DMS 273 (cell line): ENCODE results near the gene SLC17A7.
"Not testable (repeated sequence)": the region's sequence is repeated elsewhere in the genome, so short reads cannot be mapped to it uniquely, and the experiment has no call there.

ENCODE experiments used
- DNase-seq: peaks from one replicate; lab custom pipeline; 2025; ENCODE audit not compliant: unreplicated experiment; lab: John Stamatoyannopoulos, UW

Gene SLC17A7

DNA sequence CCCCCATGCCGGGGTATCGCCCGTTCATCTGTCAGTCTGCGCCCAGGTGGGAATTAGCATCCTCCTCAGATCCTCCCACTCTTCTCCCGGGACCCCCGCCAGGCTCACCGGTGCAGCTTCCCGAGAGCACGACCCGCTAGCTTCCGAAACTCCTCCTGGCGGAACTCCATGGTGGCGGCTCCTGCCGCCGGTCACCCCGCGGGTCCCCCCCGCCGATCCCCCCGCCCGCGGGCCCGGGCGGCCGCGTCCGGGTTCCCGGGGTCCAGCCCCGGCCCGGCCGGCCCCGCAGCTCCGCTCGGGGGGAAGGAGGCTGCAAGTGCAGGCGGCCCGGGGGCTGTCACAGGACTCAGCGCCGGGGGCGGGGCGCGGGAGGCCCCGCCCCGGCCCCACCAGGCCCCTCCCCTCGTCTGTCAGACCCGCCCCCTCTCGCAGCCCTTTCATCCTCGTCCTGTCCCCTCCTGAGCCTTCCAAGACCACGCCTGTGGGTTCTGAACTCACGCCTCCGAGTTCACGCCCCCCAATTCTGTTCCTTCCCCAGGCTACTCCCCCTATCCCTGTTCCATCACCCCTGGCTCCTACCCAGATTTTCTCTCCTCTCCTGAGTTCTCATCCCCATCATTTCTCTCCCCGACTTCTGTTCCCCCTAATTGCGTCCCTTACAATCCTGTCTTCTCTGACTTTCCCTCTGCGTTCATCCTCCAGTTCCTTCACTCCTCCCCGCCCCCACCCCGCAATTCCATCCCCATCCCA, at the start of gene SLC17A7:
TSS of gene SLC17A7 (minus strand) at position 318 of the 750 bp plus-strand sequence. CDS start at position 170, 148 bp downstream.
- peak; percentile 90 for DNase-seq

DNA sequence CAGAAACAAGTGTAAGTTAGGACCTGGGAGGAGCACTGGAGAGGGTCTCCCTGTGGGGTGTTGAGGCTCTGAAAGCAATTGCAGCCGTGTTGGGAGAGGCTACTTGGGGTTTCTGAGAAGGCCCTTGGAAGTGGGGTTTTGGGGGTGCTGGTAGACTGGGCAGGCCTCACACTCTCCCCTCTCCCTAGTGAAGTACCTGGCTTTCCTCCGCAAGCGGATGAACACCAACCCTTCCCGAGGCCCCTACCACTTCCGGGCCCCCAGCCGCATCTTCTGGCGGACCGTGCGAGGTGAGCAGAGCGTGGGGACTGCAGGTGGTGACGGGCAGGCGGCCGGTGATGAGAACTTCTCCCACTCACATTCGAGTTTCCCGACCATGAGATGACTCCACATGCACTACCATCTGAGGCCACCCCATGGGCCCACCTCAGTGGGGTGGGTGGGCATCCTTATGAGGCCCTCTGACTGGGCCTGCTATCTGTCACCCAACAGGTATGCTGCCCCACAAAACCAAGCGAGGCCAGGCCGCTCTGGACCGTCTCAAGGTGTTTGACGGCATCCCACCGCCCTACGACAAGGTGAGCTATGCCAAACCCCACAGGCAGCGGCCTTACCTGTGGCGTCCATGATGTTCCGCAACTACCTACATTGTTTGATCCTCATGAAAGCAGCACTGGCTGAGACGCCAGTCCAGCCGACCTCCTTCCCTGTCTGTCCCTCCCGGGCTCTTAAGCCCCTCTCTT, 49.1 kb upstream of the SLC17A7 start:
- DNase-seq: no peak

GRCh38 chr19:49489601-49490167, 48.4 kb upstream of the SLC17A7 start:
- peak; percentile 59 for DNase-seq

GRCh38 chr19:49488863-49489537, 47.7 kb upstream of the SLC17A7 start:
- peak; percentile 47 for DNase-seq

GRCh38 chr19:49488046-49488862, 46.9 kb upstream of the SLC17A7 start:
- peak; percentile 47 for DNase-seq

- peak; percentile 100 for DNase-seq
Observed at GRCh38 chr19:49487277-49488045, 46.1 kb upstream of the SLC17A7 start, which contains the start of gene RPL13A. Gene RPL13A, plus strand, starts transcription at chr19:49487608. Its CDS starts 22 bp downstream, at chr19:49487630.

DNA sequence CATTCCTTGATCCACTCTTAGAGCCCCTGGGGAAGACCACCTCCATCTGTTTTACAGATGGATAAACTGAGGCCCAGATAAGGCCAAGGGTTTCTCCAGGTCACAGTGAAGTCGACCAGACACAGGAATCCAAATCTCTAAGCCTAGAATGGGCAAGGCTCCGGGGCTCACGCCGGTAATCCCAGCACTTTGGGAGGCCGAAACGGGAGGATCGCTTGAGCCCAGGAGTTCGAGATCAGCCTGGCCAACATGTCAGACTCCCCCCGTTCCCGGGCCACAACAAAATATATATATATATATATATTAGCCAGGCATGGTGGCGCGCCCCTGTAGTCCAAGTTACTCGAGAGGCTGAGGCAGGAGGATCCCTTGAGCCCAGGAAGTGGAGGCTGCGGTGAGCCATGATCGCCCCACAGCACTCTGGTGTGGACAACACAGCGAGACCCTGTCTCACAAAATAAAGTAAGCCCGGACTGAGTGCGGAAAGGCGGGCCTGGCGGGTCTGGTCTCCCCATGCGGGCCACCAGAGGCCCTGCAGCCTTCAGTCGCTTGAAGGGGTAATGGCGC, 45.5 kb upstream of the SLC17A7 start:
- DNase-seq: no peak

DNA sequence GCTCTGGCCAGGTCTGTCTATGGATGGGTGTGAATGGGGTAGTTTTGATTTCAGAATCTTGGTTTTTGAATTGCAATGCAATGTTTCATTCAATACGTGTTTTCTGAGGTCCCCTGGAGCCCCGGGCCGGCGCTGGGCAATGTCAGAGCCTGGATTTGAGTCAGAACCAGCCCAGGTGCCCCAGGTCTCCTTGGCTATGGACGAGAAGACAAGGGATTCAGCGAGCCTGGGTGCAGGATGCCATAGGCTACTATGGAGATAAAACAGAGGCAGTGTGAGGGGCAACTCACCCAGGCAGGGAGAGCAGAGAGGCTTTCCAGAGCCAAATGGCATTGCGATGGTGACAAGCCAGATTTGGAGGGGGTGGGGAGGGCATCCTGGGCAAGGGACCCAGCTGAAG, 44.9 kb upstream of the SLC17A7 start:
- no peak for DNase-seq

DNA sequence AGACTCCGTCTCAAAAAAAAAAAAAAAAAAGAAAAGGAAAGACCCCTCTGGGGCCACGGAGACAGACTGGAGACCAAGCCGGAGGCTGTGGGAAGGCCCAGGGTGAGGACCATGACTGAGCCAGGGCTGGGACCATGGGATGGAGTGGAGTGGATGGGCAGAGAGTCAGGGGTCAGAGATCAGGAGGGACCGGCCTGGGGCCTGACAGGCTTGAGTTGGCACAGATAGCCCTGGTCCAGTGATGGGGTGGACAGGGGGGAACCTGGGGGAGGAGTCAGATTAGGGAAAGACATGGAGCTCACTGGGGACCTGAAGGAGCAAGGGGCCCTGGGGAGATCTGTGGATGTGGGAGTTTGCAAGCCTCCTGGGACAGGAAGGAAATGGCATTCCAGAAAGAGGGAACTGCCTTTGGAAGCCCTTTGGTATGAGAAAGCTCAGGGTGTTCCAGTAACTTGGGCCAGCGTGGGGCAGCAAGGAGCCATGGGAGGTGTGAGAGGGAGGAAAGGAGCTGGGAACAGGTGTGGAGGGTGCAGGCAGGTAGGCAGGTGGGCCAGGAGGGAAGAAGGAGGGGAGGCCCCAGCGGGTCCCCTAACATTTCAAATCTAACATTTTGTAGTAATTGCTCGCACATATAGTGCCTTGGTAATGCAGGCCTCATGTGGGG, 39.8 kb upstream of the SLC17A7 start:
- no peak for DNase-seq

DNA sequence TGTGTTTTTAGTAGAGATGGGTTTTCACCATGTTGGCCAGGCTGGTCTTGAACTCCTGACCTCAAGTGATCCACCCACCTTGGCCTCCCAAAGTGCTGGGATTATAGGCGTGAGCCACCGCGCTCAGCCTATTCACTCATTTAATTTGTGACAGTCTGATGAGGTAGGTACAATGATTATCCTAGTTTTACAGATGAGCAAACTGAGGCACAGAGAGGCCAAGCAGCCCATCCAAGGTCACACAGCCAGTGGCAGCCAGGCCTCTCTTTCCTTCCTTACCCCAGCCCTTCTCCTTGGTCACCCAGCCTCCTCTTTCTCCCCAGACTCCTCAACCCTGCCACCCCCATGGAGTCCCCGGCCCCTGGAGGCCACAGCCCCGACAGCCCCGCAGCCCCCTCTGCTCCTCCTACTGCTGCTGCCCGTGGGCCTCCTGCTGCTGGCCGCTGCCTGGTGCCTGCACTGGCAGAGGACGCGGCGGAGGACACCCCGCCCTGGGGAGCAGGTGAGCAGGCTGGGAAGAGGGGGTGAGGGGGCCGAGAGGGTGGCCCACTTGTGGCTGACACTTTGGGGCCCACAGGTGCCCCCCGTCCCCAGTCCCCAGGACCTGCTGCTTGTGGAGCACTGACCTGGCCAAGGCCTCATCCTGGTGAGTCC, 38.8 kb upstream of the SLC17A7 start:
- DNase-seq: no peak

- DNase-seq: peak; percentile 75
Observed at GRCh38 chr19:49475995-49476880, 34.9 kb upstream of the SLC17A7 start.

DNA sequence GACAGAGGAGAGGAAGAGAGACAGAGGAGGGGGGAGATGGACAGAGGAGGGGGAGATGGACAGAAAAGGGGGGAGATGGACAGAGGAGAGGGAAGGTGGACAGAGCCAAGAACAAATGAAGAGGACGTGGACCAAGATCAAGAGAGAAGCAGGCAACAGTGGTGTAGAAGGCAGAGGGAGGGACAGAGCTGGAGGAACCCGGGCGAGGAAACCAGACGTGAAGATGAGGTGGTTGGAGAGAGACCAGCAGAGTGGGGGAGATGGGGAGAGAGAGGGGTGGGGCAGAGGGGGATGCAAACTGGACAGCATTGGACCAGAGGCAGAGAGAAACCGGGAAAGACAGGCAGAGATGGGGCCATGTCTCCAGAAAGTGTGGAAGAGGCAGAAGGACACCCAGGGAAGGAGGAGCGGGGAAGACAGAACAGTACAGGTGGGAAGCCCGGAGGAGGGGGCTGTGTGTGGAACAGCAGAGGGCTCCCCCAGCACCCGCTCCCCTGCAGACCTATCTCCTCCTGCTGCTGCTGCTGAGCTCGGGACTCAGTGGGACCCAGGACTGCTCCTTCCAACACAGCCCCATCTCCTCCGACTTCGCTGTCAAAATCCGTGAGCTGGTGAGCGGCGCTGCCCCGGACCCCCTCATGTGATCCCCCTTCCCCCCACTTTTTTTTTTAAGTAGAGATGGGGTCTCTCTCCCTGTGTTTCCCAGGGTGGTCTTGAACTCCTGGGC, 34.0 kb upstream of the SLC17A7 start:
- no peak for DNase-seq

DNA sequence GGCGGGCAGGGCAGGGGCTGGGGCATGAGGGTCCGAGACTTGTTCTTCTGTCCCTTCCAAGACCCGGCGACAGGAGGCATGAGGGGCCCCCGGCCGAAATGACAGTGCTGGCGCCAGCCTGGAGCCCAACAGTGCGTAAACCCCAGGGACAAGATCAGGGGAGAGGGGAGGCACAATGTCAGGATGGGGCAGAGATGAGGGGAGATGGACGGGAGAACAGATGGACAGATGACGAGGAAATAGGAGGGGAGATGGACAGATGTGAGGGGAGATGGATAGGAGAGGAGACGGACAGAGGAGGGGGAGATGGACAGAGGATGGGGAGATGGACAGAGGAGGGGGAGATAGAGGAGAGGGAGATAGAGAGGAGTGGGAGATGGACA, 33.2 kb upstream of the SLC17A7 start:
- no peak for DNase-seq

GRCh38 chr19:49473868-49474541, 32.7 kb upstream of the SLC17A7 start, which contains the start of gene FLT3LG:
Gene FLT3LG, plus strand, starts transcription at chr19:49474215. Its CDS starts 425 bp downstream, at chr19:49474640.
- DNase-seq: peak; percentile 90

GRCh38 chr19:49473501-49473867, 32.2 kb upstream of the SLC17A7 start:
- DNase-seq: not testable (repeated sequence)

DNA sequence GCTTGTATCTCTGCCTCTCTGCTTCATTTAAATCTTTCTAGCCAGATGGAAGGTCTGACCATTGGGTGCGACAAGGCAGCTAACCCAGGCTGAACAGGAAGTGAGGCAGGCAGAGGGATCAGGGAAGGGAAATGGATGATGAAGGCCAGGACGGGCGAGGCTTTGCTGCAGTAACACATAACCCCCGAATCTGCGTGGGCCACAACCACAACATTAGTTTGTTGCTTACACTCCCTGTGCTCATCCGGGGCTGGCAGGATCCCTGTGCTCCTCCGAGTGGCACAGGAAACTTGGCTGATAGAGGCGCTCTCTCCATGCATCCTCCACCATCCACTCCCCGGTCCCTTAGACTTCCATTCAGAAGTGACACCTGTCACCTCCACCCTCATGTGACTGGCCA, 31.6 kb upstream of the SLC17A7 start:
- DNase-seq: no peak
